Nephron (organoid): ENCODE results near the gene VEGFB.

ENCODE experiments used
- H3K27ac Mint-ChIP-seq, 3 experiments: 2 replicates each; pipeline ENCODE4 v1.8.0; 2020; ENCODE audit warnings: mixed read lengths in 3 of 3, mild to moderate bottlenecking in 2 of 3, moderate library complexity in 1 of 3
- H3K27me3 Mint-ChIP-seq: 2 replicates; pipeline ENCODE4 v1.8.0; 2021; ENCODE audit warnings: low read depth, mild to moderate bottlenecking, moderate library complexity, mixed read lengths
- H3K36me3 Mint-ChIP-seq: 2 replicates; pipeline ENCODE4 v1.8.0; 2020; ENCODE audit warnings: low read depth, mixed read lengths
- H3K4me1 Mint-ChIP-seq: 2 replicates; pipeline ENCODE4 v1.8.0; 2020; ENCODE audit warnings: mixed read lengths
- H3K4me3 Mint-ChIP-seq, 3 experiments: 2 replicates each; pipeline ENCODE4 v1.8.0; 2020; ENCODE audit warnings: mild to moderate bottlenecking in 3 of 3, mixed read lengths in 3 of 3, moderate library complexity in 2 of 3
- H3K9me3 Mint-ChIP-seq: 2 replicates; pipeline ENCODE4 v1.8.0; 2020; ENCODE audit warnings: mixed read lengths
- TF ChIP-seq, protein P1 (sequence below), 3 experiments: fragments of 200-600 bp; sonication (generic); IDR thresholded peaks; one replicate each; pipeline ENCODE4 v1.5.0; 2021; ENCODE audit warnings: antibody characterized with exemption in 3 of 3; ENCODE audit not compliant: unreplicated experiment in 3 of 3

The VEGFB gene

DNA sequence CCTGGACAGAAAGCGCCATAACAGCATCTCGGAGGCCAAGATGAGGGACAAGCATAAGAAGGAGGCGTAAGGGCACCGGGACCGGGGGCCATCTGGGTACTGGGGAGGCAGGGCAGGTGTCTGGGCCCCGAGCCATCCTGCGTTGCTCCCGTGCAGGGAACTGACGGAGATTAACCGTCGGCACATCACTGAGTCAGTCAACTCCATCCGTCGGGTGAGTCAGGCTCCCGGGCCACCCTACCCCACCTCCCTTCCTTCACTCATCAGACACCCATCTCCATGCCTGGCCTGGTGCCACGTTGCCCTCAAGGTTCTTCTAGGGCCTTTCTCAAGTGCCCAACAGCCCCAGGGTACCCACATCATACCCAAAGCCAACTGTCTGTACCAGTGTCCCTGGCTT is 32.0 kb downstream of the VEGFB start:
- TF ChIP-seq, protein P1, sequence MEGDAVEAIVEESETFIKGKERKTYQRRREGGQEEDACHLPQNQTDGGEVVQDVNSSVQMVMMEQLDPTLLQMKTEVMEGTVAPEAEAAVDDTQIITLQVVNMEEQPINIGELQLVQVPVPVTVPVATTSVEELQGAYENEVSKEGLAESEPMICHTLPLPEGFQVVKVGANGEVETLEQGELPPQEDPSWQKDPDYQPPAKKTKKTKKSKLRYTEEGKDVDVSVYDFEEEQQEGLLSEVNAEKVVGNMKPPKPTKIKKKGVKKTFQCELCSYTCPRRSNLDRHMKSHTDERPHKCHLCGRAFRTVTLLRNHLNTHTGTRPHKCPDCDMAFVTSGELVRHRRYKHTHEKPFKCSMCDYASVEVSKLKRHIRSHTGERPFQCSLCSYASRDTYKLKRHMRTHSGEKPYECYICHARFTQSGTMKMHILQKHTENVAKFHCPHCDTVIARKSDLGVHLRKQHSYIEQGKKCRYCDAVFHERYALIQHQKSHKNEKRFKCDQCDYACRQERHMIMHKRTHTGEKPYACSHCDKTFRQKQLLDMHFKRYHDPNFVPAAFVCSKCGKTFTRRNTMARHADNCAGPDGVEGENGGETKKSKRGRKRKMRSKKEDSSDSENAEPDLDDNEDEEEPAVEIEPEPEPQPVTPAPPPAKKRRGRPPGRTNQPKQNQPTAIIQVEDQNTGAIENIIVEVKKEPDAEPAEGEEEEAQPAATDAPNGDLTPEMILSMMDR (IDR thresholded peaks at IDR 0.05; ENCODE audit: unreplicated experiment in 3 of 3), result no peak
- H3K4me1 Mint-ChIP-seq, result peaks cover 7% of the 10 kb centered on the region
- no peak overlapping the region for H3K27ac Mint-ChIP-seq
- no peaks in the 10 kb centered on the region for H3K27me3 Mint-ChIP-seq
- H3K4me3 Mint-ChIP-seq, result peak overlapping the region in 2 of 3 experiments; percentile 16 to 53
- peaks cover 11% of the 10 kb centered on the region for H3K36me3 Mint-ChIP-seq
- H3K9me3 Mint-ChIP-seq, result no peaks in the 10 kb centered on the region

DNA sequence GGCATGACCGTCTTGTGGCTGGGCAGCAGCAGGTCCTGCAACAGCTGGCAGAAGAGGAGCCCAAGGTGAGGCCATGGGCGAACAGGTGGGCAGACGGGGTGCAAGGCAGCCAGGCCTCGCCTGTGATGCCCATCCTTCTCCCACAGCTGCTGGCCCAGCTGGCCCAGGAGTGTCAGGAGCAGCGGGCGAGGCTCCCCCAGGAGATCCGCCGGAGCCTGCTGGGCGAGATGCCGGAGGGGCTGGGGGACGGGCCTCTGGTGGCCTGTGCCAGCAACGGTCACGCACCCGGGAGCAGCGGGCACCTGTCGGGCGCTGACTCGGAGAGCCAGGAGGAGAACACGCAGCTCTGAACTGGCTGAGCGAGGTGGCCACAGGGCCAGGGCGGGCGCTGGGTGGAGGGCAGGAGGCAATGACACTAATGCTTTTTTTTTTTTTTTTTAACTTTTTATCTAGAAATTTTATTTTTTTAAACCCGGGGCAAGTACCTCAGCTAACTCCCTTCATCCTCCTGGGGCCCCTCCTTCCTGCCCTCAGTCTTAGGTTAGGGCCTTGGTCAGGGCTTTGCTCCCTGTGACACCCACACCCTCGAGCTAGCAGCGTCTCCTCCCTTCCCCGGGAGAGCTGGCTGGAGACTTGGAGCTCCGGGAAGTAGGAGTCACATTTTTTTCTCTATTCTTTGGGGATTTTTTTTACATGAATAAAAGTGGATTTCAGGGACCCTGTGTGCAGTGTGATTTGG is 33.0 kb downstream of the VEGFB start:
- TF ChIP-seq, protein P1 (IDR thresholded peaks at IDR 0.05; ENCODE audit: unreplicated experiment in 3 of 3), result no peak
- no peaks in the 10 kb centered on the region for H3K9me3 Mint-ChIP-seq
- H3K27ac Mint-ChIP-seq, result peak overlapping the region in 2 of 3 experiments; percentile 98 to 99
- H3K36me3 Mint-ChIP-seq, result peaks cover 7% of the 10 kb centered on the region
- no peaks in the 10 kb centered on the region for H3K27me3 Mint-ChIP-seq
- peak overlapping the region; percentile 42 to 97 (median 57) for H3K4me3 Mint-ChIP-seq
- H3K4me1 Mint-ChIP-seq, result peaks cover 7% of the 10 kb centered on the region

DNA sequence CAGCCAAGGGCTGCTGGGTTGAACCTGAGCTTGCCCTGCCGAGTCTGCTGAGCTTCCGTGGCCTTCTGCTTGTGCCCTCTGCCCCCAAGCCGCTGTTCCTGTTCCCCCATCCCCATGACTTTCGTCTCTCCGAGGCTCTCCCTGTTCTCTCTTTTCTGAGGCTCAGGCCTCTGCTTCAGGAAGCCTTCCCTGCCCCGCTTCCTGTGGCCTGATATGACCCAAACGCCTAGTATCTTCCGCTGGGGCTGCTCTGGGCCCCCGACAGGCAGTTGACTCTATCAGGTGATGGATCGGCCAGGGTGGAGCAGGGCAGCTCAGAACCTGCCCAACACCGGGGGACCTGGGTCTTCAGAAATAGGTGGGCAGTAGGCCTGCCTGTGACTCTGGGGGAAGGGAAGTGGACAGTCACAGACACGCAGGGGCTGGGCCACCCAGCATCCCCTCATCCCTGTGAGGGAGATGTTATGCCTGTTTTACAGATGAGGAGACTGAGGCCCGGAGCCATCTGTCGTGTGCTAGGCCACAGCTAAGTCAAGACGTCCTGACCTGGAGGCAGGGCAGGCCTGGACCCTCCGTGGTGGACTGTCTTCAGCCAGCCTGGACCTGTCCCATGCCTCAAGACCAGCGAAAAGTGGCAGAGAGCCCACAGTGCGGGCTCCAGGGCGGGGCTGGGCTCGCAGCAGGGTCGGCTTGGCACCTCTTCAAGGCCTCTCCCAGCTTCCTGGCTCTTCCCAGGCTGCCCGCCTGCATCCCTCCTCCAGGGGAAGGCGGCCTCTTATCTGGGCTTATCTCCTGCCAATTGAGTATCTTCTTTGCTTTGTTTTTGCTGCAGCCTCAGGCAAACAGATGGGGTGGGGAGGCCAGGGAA is 33.9 kb downstream of the VEGFB start:
- peak overlapping the region; percentile 94 to 97 (median 96) for H3K4me3 Mint-ChIP-seq
- H3K27ac Mint-ChIP-seq, result peak overlapping the region; percentile 81 to 99 (median 98)
- TF ChIP-seq, protein P1 (IDR thresholded peaks at IDR 0.05; ENCODE audit: unreplicated experiment in 3 of 3), result no peak
- peaks cover 4% of the 10 kb centered on the region for H3K36me3 Mint-ChIP-seq
- no peaks in the 10 kb centered on the region for H3K27me3 Mint-ChIP-seq
- H3K4me1 Mint-ChIP-seq, result peaks cover 7% of the 10 kb centered on the region
- no peaks in the 10 kb centered on the region for H3K9me3 Mint-ChIP-seq

DNA sequence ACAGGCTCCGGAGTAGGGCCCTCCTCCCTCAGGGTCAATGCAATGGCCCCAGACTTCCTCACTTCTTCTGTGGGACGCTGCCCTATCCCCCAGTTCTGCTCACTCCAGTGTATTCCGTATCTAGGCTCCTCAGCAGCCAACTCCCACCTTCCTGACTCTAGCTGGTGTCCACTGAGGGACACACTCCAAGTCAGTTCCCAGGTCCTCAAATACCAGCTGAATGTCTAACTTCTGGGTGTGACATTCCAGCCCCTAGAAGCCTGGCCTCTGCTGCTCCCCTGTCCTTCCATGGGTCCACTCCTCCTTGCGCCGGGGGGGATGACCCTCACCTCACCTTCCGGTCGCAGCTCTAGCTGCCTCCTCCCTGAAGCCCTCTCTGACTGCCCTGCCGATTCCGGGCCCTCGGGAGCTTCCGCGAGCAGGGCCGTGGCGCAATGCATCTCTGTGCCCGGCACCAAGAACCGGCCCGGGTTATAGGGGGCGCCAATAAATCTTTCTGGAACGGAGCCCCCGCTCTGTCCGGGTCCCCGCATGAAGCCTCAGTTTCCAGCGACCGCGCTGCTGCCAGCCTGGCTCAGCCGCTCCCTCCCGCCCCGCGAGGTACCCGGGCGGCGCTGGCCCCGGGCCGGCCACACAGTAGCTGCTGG is 34.6 kb downstream of the VEGFB start:
- Mint-ChIP-seq H3K36me3 (peaks cover 4% of the 10 kb centered on the region), H3K27ac (peak overlapping the region; percentile 81 to 99 (median 98)), H3K4me3 (peak overlapping the region; percentile 94 to 97 (median 96)), H3K4me1 (peaks cover 7% of the 10 kb centered on the region), H3K9me3 (no peaks in the 10 kb centered on the region), H3K27me3 (no peaks in the 10 kb centered on the region)
- TF ChIP-seq, protein P1 (IDR thresholded peaks at IDR 0.05; ENCODE audit: unreplicated experiment in 3 of 3), result no peak

DNA sequence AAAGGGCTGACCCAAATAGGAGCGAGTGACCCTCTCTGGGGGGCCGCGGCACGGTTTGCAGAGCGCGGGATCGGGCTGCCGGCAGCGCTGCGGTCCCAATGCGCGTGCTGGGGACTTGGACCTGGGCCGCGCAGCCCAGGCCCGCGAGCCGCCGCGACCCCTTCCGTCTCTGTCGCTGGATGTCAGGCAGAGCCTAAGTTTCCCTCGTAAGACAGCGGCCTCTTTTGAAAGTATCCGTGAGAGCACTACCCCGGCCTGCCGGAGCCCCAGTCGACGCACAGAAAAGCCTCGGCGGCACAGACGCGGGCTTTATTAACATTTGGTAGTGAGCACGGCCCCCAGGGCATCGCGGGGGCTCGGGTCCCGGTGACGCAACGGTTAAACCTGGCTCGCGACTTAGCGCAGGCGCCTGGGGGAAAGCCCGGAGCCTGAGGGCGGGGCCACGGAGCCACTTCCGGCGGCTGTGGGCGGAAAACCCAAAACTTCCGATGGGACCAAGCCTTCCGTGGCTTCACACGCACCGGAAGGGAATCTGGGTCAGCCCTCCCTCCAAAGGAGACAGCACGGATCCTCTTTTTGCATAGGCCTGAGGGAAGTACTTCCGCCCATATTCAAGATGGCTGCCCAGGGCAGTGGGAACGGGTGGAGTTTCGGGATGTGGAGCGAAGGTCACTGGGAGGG is 35.3 kb downstream of the VEGFB start:
- Mint-ChIP-seq H3K27ac (peak overlapping the region; percentile 97 to 99 (median 98)), H3K4me3 (peak overlapping the region; percentile 94 to 97 (median 96)), H3K4me1 (peaks cover 7% of the 10 kb centered on the region), H3K27me3 (no peaks in the 10 kb centered on the region), H3K9me3 (no peaks in the 10 kb centered on the region), H3K36me3 (peaks cover 4% of the 10 kb centered on the region)
- TF ChIP-seq, protein P1 (IDR thresholded peaks at IDR 0.05; ENCODE audit: unreplicated experiment in 3 of 3), result peak in 1 of 3 experiments; percentile 49
